HepG2 (cell line): ENCODE data around the gene CPEB4. TPM values are rescaled to one million over a fixed set of nuclear protein-coding genes. Genes with fewer than 3 reads are reported as not detected.
A peak's percentile ranks its signal among the peaks of the same experiment; 100 is the strongest.

ENCODE experiments used
- CEBPG ChIP-seq: IDR thresholded peaks from 2 replicates; pipeline ENCODE4 v1.6.1; 2016
- HHEX ChIP-seq: IDR thresholded peaks from 2 replicates; pipeline ENCODE4 v1.6.1; 2016; ENCODE audit warnings: control low read depth
- KAT7 ChIP-seq: IDR thresholded peaks from 2 replicates; pipeline ENCODE4 v1.6.1; 2018; ENCODE audit warnings: borderline replicate concordance, missing compliant biosample characterization
- KAT8 ChIP-seq: IDR thresholded peaks from 2 replicates; pipeline ENCODE4 v1.6.1; 2016; ENCODE audit warnings: missing genetic modification reagents, missing compliant biosample characterization
- MAX ChIP-seq: IDR thresholded peaks from 2 replicates; pipeline ENCODE4 v1.6.1; 2012; ENCODE audit warnings: inconsistent platforms
- NCOA5 ChIP-seq: sonication (generic); formaldehyde crosslinking; IDR thresholded peaks from 2 replicates; pipeline ENCODE4 v1.4.0; 2020; ENCODE audit warnings: missing genetic modification reagents
- PCBP2 ChIP-seq: fragments of 200-400 bp; formaldehyde crosslinking; optimal IDR thresholded peaks from 2 replicates; pipeline ENCODE3; 2018; ENCODE audit warnings: low read length, low read depth; ENCODE audit not compliant: poor library complexity, severe bottlenecking
- POLR2AphosphoS5 ChIP-seq: IDR thresholded peaks from 2 replicates; pipeline ENCODE4 v1.6.1; 2012; ENCODE audit warnings: low read depth, low read length
- RBM22 ChIP-seq: fragments of 200-400 bp; formaldehyde crosslinking; optimal IDR thresholded peaks from 2 replicates; pipeline ENCODE3; 2017; ENCODE audit warnings: mild to moderate bottlenecking, low read length, moderate library complexity
- SMAD1 ChIP-seq: sonication (generic); formaldehyde crosslinking; IDR thresholded peaks from 2 replicates; pipeline ENCODE4 v1.4.0; 2020; ENCODE audit warnings: missing genetic modification reagents, low read depth, mild to moderate bottlenecking, borderline replicate concordance
- SRSF1 ChIP-seq: fragments of 200-400 bp; formaldehyde crosslinking; optimal IDR thresholded peaks from 2 replicates; pipeline ENCODE3; 2017; ENCODE audit warnings: mild to moderate bottlenecking, low read depth, low read length, moderate library complexity
- STAT5B ChIP-seq: sonication (generic); formaldehyde crosslinking; IDR thresholded peaks from 2 replicates; pipeline ENCODE4 v1.4.0; 2020; ENCODE audit warnings: missing genetic modification reagents
- TFDP1 ChIP-seq: IDR thresholded peaks from 2 replicates; pipeline ENCODE4 v1.6.1; 2016; ENCODE audit warnings: missing compliant biosample characterization, missing genetic modification reagents, borderline replicate concordance
- THYN1 ChIP-seq: sonication (generic); formaldehyde crosslinking; IDR thresholded peaks from 2 replicates; pipeline ENCODE4 v1.8.1; 2023; ENCODE audit warnings: low read depth, mild to moderate bottlenecking, moderate library complexity, missing genetic modification reagents, borderline replicate concordance
- ZNF10 ChIP-seq: sonication (generic); formaldehyde crosslinking; IDR thresholded peaks from 2 replicates; pipeline ENCODE4 v1.4.0; 2020; ENCODE audit warnings: mild to moderate bottlenecking, low read depth, missing genetic modification reagents, borderline replicate concordance
- ZNF234 ChIP-seq: sonication (generic); formaldehyde crosslinking; conservative IDR thresholded peaks from 2 replicates; pipeline ENCODE4 v1.5.1; 2020; ENCODE audit warnings: mild to moderate bottlenecking, missing genetic modification reagents
- ZNF331 ChIP-seq: sonication (generic); formaldehyde crosslinking; IDR thresholded peaks from 2 replicates; pipeline ENCODE4 v1.4.0; 2020; ENCODE audit warnings: missing genetic modification reagents
- ZNF343 ChIP-seq: sonication (generic); formaldehyde crosslinking; IDR thresholded peaks from 2 replicates; pipeline ENCODE4 v1.4.0; 2020; ENCODE audit warnings: mild to moderate bottlenecking, missing genetic modification reagents
- ZNF354B ChIP-seq: sonication (generic); formaldehyde crosslinking; IDR thresholded peaks from 2 replicates; pipeline ENCODE4 v1.8.0; 2022; ENCODE audit warnings: mild to moderate bottlenecking, missing genetic modification reagents
- ZNF619 ChIP-seq: sonication (generic); formaldehyde crosslinking; IDR thresholded peaks from 2 replicates; pipeline ENCODE4 v1.4.0; 2020; ENCODE audit warnings: mild to moderate bottlenecking, missing genetic modification reagents
- ZNF629 ChIP-seq: sonication (generic); formaldehyde crosslinking; conservative IDR thresholded peaks from 2 replicates; pipeline ENCODE4 v1.5.0; 2020; ENCODE audit warnings: missing genetic modification reagents
- ZNF7 ChIP-seq: IDR thresholded peaks from 2 replicates; pipeline ENCODE4 v1.6.1; 2016; ENCODE audit warnings: missing biosample characterization, missing genetic modification reagents
- ZNF784 ChIP-seq: sonication (generic); formaldehyde crosslinking; IDR thresholded peaks from 2 replicates; pipeline ENCODE4 v1.5.1; 2020; ENCODE audit warnings: missing genetic modification reagents, mild to moderate bottlenecking, borderline replicate concordance
- polyA plus RNA-seq, 8 experiments: library from polyadenylated mRNA; depleted of rRNA in 3 of 8; stranded (reverse) in 7 of 8; unstranded in 1 of 8; fragments of >200 nt; fragmentation: Illumina TruSeq in 4 of 8; extraction: Trizol in 4 of 8; gene quantifications; 2 replicates each; pipeline versions ENCODE4 v1.2.1 to v1.2.3, GENCODE V29; 2011 to 2016; ENCODE audit warnings: low read depth in 4 of 8, missing spikeins in 1 of 8, mixed read lengths in 1 of 8; ENCODE audit not compliant: insufficient read depth in 1 of 8
- total RNA-seq, 5 experiments: library from RNA; depleted of rRNA; stranded (reverse); fragments of >200 nt; fragmentation: Illumina TruSeq; extraction: Trizol; gene quantifications; 2 replicates each; pipeline ENCODE4 v1.2.3, GENCODE V29; 2016; ENCODE audit warnings: low read depth in 1 of 5
- TF ChIP-seq, protein P1 (sequence below): sonication (generic); formaldehyde crosslinking; IDR thresholded peaks from 2 replicates; pipeline ENCODE4 v1.5.0; 2020; ENCODE audit warnings: missing genetic modification reagents

The CPEB4 gene
- total and polyA plus RNA-seq, 2 of the 13 experiments (the other 11 are each of a cell fraction or from before 2014, with no cell fraction given): 7.7 to 26.7 TPM

DNA sequence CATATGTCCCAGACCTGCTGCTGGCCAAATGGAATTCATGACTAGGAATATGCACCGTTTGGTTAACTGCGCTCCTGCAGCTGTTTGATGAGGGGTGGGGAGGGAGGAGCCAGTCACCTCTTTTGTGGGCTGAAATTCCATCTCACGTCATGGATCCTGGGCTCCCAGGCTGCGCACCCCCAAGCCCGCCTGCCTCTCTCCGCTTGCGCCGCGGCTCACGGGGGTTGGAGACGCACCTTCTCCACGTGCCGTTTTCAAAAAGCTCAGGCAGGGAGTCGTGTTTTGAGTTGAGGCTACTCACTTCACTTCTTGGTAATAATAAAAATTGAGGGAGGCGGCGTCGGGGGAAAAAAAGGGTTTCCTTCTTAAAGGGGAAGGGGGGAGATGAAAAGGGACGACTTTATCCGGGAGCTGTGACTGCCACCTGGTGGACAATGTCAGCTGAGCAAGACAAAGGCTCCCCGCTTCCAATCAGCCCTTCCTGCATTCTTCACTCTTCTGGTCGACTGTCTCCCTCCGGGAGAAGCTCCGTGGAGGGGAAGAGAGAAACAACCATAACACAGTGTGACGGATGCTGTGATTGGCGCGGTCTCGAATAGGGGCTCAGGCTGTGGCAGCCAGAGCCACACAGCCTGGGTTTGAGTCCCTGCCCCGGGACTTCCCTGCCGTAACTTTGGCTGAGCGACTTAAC is 84.9 kb downstream of the CPEB4 start (continued):
- TF ChIP-seq HHEX (CRISPR knock-in tag): no peak
- TF ChIP-seq ZNF619: 0 out of 2 replicates have a peak, but pooled peaks have one; percentile 9
- no peak for TF ChIP-seq NCOA5
- 0 out of 2 replicates have a peak, but pooled peaks have one; percentile 27 for TF ChIP-seq POLR2AphosphoS5
- TF ChIP-seq ZNF629 (CRISPR knock-in tag): no peak
- no peak for TF ChIP-seq ZNF343 (CRISPR knock-in tag)
- no peak for TF ChIP-seq ZNF7
- TF ChIP-seq PCBP2: no peak
- no peak for TF ChIP-seq SRSF1
- TF ChIP-seq STAT5B (CRISPR knock-in tag): no peak
- peak; percentile 30; the same call in 1 of the 2 replicates for TF ChIP-seq KAT8 (CRISPR knock-in tag)
- no peak for TF ChIP-seq RBM22
- TF ChIP-seq CEBPG (CRISPR knock-in tag): no peak
- no peak for TF ChIP-seq THYN1 (CRISPR knock-in tag)
- no peak for TF ChIP-seq MAX
- no peak; the same call in 1 of the 2 replicates for TF ChIP-seq ZNF331 (CRISPR knock-in tag)
- no peak for TF ChIP-seq ZNF354B (CRISPR knock-in tag)
- TF ChIP-seq ZNF784 (CRISPR knock-in tag): no peak
- no peak for TF ChIP-seq ZNF10
- no peak for TF ChIP-seq ZNF234 (CRISPR knock-in tag)
- peak; percentile 84; the same call in 1 of the 2 replicates for TF ChIP-seq SMAD1 (CRISPR knock-in tag)
- TF ChIP-seq, protein P1, sequence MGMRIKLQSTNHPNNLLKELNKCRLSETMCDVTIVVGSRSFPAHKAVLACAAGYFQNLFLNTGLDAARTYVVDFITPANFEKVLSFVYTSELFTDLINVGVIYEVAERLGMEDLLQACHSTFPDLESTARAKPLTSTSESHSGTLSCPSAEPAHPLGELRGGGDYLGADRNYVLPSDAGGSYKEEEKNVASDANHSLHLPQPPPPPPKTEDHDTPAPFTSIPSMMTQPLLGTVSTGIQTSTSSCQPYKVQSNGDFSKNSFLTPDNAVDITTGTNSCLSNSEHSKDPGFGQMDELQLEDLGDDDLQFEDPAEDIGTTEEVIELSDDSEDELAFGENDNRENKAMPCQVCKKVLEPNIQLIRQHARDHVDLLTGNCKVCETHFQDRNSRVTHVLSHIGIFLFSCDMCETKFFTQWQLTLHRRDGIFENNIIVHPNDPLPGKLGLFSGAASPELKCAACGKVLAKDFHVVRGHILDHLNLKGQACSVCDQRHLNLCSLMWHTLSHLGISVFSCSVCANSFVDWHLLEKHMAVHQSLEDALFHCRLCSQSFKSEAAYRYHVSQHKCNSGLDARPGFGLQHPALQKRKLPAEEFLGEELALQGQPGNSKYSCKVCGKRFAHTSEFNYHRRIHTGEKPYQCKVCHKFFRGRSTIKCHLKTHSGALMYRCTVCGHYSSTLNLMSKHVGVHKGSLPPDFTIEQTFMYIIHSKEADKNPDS (CRISPR knock-in tag): no peak
- TF ChIP-seq KAT7 (CRISPR knock-in tag): no peak
- 0 out of 2 replicates have a peak, but pooled peaks have one; percentile 25 for TF ChIP-seq TFDP1 (CRISPR knock-in tag)
